BLaER1 treated with 17β-estradiol and CSF1 and Interleukin-3, amounts not matched to agents 10 nM and 100 nM (cell line): ENCODE data around the gene GAD2.

Source experiments
- H3K27ac ChIP-seq, 11 experiments: shearing (Covaris generic); formaldehyde crosslinking; 2 replicates each; pipeline ENCODE4 v1.8.1; 2022
- H3K27me3 ChIP-seq, 11 experiments: shearing (Covaris generic); formaldehyde crosslinking; 2 replicates each; pipeline ENCODE4 v1.8.1; 2022
- H3K36me3 ChIP-seq, 11 experiments: shearing (Covaris generic); formaldehyde crosslinking; 2 replicates each; pipeline ENCODE4 v1.8.1; 2022
- H3K4me1 ChIP-seq, 10 experiments: shearing (Covaris generic); formaldehyde crosslinking; 2 replicates each; pipeline ENCODE4 v1.8.1; 2022
- H3K4me2 ChIP-seq, 11 experiments: shearing (Covaris generic); formaldehyde crosslinking; 2 replicates each; pipeline ENCODE4 v1.8.1; 2022
- H3K4me3 ChIP-seq, 10 experiments: shearing (Covaris generic); formaldehyde crosslinking; 2 replicates each; pipeline ENCODE4 v1.8.1; 2022
- H3K9ac ChIP-seq, 11 experiments: shearing (Covaris generic); formaldehyde crosslinking; 2 replicates each; pipeline ENCODE4 v1.8.1; 2022
- H3K9me3 ChIP-seq, 11 experiments: shearing (Covaris generic); formaldehyde crosslinking; replicated peaks in 1 of 11; 2 replicates each; pipeline ENCODE4 v1.8.1; 2022
- H4K20me1 ChIP-seq, 11 experiments: shearing (Covaris generic); formaldehyde crosslinking; 2 replicates each; pipeline ENCODE4 v1.8.1; 2022
- Cebpa-rat ChIP-seq, 11 experiments: shearing (Covaris generic); IDR thresholded peaks; 2 replicates each; pipeline ENCODE4 v1.8.1; 2022

Gene GAD2

DNA sequence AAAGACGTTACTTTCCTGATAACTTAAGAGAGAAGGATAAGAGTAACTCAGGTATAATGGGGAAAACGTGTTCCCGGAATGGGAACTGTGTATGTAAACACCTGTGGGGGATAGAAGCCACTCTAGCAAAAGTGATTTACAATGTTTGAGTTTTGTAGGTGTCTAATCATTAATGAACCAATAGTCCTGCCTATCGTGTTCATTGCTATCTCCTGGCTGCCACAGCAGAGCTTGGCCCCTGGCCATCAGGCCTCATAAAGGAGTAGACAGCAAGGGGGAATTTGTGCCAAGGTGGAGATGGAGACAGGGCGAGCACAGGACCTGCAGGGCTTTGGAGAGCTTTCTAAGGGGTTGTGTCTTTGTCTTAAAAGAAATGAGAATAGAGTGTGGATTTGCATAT lies 102.1 kb downstream of the GAD2 start:
- no peaks in the 10 kb centered on the region for H3K4me1 ChIP-seq
- H3K27me3 ChIP-seq = no peaks in the 10 kb centered on the region
- H3K4me2 ChIP-seq = no peak overlapping the region
- H3K4me3 ChIP-seq = no peak overlapping the region
- no peak overlapping the region for H3K9ac ChIP-seq
- no peaks in the 10 kb centered on the region for H3K36me3 ChIP-seq
- TF ChIP-seq Cebpa-rat (IDR thresholded peaks at IDR 0.05) = no peak
- H4K20me1 ChIP-seq = no peaks in the 10 kb centered on the region
- no peak overlapping the region for H3K27ac ChIP-seq
- H3K9me3 ChIP-seq = no peaks in the 10 kb centered on the region; a peak in 1 of 22 replicates

DNA sequence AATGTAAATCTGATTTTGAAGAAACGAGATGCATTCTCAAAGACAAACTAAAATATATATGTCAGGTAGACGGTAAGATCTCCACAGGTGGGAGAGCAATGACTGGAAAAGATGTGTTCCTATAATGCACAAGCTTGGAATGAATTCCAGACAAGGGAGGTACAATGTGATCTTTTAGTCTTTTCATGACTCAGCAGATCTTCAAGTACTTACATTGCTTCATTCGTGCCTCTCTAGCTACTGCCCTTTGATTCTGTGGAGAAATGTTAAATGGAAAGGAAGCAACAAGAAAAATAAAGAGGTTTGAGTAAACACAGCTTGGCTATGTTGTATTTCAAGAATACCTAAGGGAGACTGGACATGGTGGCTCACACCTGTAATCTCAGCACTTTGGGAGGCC lies 106.6 kb downstream of the GAD2 start:
- H3K9ac ChIP-seq = no peak overlapping the region

DNA sequence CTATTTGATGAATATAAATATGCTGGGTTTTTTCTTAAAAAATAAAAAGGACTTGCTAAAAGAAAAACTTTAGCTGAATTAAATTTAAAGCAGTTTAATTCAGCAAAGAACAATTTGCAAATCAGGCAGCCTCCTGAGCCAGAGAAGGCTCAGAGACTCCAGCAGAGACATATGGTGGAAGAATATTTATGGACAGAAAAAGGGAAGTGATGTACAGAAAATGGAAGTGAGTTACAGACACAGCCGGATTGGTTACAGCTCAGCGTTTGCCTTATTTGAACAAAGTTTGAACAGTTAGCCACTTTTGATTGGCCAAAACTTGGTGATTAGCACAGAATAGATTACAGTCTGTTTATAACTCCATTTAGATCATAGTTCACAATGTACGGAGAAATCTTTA lies 110.3 kb downstream of the GAD2 start:
- Histone ChIP-seq H3K4me1 (no peaks in the 10 kb centered on the region), H3K4me2 (no peak overlapping the region), H3K9ac (no peak overlapping the region), H3K27me3 (no peaks in the 10 kb centered on the region), H3K36me3 (no peaks in the 10 kb centered on the region), H3K27ac (no peak overlapping the region), H3K9me3 (peaks cover 10 to 29% (median 12%) of the 10 kb centered on the region in 11 experiments; a peak in 19 of 22 replicates), H4K20me1 (no peaks in the 10 kb centered on the region), H3K4me3 (no peak overlapping the region)
- no peak for TF ChIP-seq Cebpa-rat (IDR thresholded peaks at IDR 0.05)

More for the DNA sequence above, 106.6 kb downstream of the GAD2 start:
- no peaks in the 10 kb centered on the region for H3K27me3 ChIP-seq
- no peaks in the 10 kb centered on the region for H3K4me1 ChIP-seq
- no peak for TF ChIP-seq Cebpa-rat (IDR thresholded peaks at IDR 0.05)
- H3K4me2 ChIP-seq = no peak overlapping the region
- peaks cover 10 to 29% (median 12%) of the 10 kb centered on the region in 11 experiments; a peak in 19 of 22 replicates for H3K9me3 ChIP-seq
- H3K27ac ChIP-seq = no peak overlapping the region
- H3K4me3 ChIP-seq = no peak overlapping the region
- H3K36me3 ChIP-seq = no peaks in the 10 kb centered on the region
- no peaks in the 10 kb centered on the region for H4K20me1 ChIP-seq

DNA sequence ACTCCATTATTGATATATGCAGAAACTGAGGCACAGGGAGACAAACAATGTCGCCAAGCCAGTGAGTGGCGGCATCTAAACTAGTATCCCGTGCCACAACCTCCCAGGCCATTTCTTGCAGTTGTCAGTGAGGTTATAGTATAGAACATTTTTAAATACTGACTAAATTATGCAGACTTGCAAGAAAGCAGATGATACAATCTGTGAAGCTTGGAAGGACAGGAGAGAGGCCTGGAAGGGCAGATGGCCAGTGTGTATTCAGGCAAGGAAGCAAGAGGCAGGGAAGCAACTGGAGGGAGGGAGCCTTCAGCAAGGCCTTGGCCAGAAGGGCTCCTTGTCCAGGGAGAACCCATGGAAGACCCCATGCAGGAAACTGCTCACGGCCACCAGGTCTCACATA lies 111.2 kb downstream of the GAD2 start:
- Histone ChIP-seq H3K9ac (no peak overlapping the region), H3K9me3 (peaks cover 10 to 29% (median 12%) of the 10 kb centered on the region in 11 experiments; a peak in 19 of 22 replicates), H3K4me3 (no peak overlapping the region), H4K20me1 (no peaks in the 10 kb centered on the region), H3K27ac (no peak overlapping the region), H3K4me2 (no peak overlapping the region), H3K4me1 (no peaks in the 10 kb centered on the region), H3K27me3 (no peaks in the 10 kb centered on the region), H3K36me3 (no peaks in the 10 kb centered on the region)
- no peak for TF ChIP-seq Cebpa-rat (IDR thresholded peaks at IDR 0.05)

DNA sequence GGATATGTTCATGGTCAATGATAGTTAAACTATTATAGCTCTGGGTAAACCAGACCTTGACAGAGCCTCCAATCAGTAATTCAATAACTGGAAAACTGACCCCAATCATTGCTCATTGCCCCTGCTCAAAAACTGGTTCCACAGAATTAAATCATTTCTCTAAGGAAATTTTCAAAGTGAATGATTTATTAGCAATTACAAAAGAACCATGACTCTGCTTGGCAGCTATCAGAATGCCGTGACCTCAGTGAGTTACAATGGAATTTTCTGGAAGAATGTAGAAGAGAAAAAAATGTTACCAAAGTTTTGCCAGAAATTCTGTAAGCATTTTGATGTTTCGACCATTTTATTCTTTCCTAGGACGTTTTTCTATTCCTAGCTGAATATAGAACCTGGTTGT lies 114.8 kb downstream of the GAD2 start:
- H4K20me1 ChIP-seq = no peaks in the 10 kb centered on the region
- no peaks in the 10 kb centered on the region for H3K27me3 ChIP-seq
- H3K4me3 ChIP-seq = no peak overlapping the region
- peaks cover 6 to 12% (median 12%) of the 10 kb centered on the region in 10 experiments for H3K4me1 ChIP-seq
- no peak overlapping the region for H3K4me2 ChIP-seq
- no peak for TF ChIP-seq Cebpa-rat (IDR thresholded peaks at IDR 0.05)
- no peak overlapping the region for H3K27ac ChIP-seq
- no peak overlapping the region for H3K9ac ChIP-seq
- peaks cover 9 to 29% (median 14%) of the 10 kb centered on the region in 11 experiments; a peak in 21 of 22 replicates for H3K9me3 ChIP-seq
- H3K36me3 ChIP-seq = no peaks in the 10 kb centered on the region

DNA sequence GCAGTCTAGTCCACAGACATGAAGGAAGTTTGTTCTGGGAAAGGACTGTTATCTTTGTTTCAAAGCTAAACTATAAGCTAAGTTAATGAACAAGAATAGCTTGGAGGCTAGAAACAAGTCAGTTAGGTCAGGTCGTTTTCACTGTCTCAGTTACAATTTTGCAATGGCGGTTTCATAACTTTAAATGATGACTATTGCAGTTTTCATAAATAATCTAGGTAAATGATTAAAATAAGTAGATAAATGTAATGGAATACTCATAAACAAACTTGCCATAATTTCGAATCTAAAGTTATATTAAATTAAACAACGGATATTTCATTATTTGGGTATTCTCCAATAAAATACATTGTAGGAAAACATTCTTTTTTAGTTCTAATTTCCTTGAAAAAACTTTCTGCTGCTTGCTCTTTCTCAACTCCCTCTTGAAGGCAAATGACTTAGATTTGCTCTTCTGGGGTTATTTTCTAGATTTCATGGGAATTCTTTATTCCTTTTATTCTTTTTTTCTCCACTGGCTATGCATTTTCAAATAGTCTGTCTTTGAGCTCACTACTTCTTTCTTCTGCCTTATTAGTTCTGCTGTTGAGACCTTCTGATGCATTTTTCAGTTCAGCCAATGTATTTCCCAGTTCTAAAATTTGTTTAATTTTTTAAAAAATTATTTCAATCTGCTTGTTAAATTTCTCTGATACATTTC lies 117.8 kb downstream of the GAD2 start:
- Histone ChIP-seq H3K9me3 (peaks cover 9 to 22% (median 11%) of the 10 kb centered on the region in 11 experiments; a peak in 20 of 22 replicates), H3K27me3 (no peaks in the 10 kb centered on the region), H4K20me1 (no peaks in the 10 kb centered on the region), H3K4me2 (no peak overlapping the region), H3K36me3 (no peaks in the 10 kb centered on the region), H3K4me1 (peaks cover 6 to 28% (median 20%) of the 10 kb centered on the region in 10 experiments), H3K27ac (no peak overlapping the region), H3K4me3 (no peak overlapping the region; a peak in 1 of 20 replicates), H3K9ac (no peak overlapping the region)
- no peak for TF ChIP-seq Cebpa-rat (IDR thresholded peaks at IDR 0.05)

DNA sequence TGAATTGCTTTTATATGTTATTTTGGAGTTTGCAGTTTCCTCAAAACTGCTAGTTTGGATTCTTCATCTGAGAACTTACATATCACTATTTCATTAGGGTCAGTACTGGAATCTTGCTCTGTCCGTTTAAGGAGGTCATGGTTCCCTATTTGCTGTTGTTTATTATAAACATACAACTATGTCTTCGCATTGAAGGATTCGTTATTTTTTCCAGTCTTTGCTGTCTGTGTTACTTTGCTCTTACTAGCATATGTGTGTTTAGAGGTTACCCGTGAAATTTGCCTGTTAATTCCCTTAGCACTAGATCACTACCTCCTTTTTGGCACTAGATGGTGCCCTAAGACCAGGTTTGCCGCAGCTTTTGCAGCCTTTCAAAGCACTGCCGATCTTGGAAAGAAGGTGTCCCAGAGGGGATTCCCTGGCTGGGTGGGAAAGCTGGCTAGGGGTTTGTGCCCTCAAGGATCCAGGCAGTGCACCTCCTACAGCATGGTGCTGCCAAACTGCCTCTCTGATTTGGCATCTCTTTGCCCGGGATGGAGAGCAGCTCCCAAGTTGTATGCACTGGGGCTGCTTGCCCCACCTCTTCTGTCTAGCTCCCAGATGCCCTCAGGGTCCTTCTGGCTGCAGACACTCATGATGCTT lies 118.5 kb downstream of the GAD2 start:
- peak overlapping the region in 10 of 11 experiments; percentile 23 to 69 (median 51); a peak in 19 of 22 replicates for H3K9ac ChIP-seq
- peak overlapping the region; percentile 61 to 93 (median 79) for H3K4me2 ChIP-seq
- peaks cover 6 to 28% (median 20%) of the 10 kb centered on the region in 10 experiments for H3K4me1 ChIP-seq
- H4K20me1 ChIP-seq = no peaks in the 10 kb centered on the region
- peak overlapping the region; percentile 45 to 67 (median 53) for H3K4me3 ChIP-seq
- no peaks in the 10 kb centered on the region for H3K36me3 ChIP-seq
- peaks cover 9 to 22% (median 11%) of the 10 kb centered on the region in 11 experiments; a peak in 20 of 22 replicates for H3K9me3 ChIP-seq
- no peaks in the 10 kb centered on the region for H3K27me3 ChIP-seq
- no peak for TF ChIP-seq Cebpa-rat (IDR thresholded peaks at IDR 0.05)
- H3K27ac ChIP-seq = peak overlapping the region in 9 of 11 experiments; percentile 29 to 62 (median 54); a peak in 15 of 22 replicates

DNA sequence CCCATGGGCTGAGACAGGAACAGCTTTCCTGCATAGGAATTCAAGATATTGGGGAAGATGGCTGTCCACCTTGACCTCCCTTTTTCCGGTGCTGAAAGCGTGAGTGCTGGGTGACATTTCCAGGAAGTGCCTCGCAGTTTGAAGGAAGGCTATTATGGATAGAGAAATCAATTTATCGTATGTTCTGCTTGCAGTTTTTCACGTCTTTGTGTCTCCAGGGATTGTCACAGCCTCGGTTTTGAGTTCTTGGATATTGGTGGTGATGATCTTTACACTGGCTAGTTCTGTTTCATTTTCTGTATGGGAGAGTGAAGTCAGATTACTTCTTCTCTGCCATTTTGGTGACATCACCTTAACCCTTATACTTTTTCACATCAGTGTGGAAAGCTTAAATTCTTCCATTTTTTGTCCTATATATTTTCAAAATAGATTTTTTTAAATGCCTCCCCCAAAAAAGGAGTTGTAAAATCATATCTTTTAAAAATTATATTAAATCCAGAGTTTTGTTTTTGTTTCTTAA lies 119.1 kb downstream of the GAD2 start:
- no peaks in the 10 kb centered on the region for H3K36me3 ChIP-seq
- peak overlapping the region in 9 of 11 experiments; percentile 29 to 62 (median 54); a peak in 15 of 22 replicates for H3K27ac ChIP-seq
- no peaks in the 10 kb centered on the region for H4K20me1 ChIP-seq
- H3K4me3 ChIP-seq = peak overlapping the region; percentile 45 to 67 (median 53)
- no peak for TF ChIP-seq Cebpa-rat (IDR thresholded peaks at IDR 0.05)
- H3K9me3 ChIP-seq = peaks cover 9 to 22% (median 11%) of the 10 kb centered on the region in 11 experiments; a peak in 20 of 22 replicates
- H3K9ac ChIP-seq = peak overlapping the region; percentile 5 to 69 (median 47); a peak in 19 of 22 replicates
- no peaks in the 10 kb centered on the region for H3K27me3 ChIP-seq
- H3K4me2 ChIP-seq = peak overlapping the region; percentile 61 to 93 (median 79)
- peaks cover 6 to 28% (median 20%) of the 10 kb centered on the region in 10 experiments for H3K4me1 ChIP-seq

DNA sequence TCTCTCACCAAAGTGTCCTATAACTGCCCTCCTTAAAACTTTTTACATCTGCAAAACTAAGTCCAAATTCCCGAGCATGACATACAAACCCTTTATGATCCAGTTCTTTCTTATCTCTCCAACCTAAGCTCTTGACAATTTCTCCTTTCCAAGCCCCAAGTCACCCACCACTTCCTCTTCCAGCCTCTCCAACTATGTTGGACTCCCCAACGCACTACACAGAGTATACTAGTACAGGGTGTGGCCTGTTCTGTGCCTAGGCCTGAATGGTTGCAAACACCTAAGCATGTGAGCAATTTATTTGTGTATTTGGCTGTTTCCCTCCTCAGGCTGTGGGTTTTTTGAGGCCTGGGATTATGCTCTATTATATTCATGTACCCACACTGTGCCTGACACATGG lies 120.4 kb downstream of the GAD2 start:
- Histone ChIP-seq H3K4me1 (peaks cover 6 to 28% (median 20%) of the 10 kb centered on the region in 10 experiments), H3K27me3 (no peaks in the 10 kb centered on the region), H3K9me3 (peaks cover 9 to 22% (median 11%) of the 10 kb centered on the region in 11 experiments; a peak in 20 of 22 replicates), H3K9ac (no peak overlapping the region), H3K27ac (peak overlapping the region in 3 of 11 experiments; percentile 10 to 57 (median 41); a peak in 5 of 22 replicates), H4K20me1 (no peaks in the 10 kb centered on the region), H3K4me3 (no peak overlapping the region), H3K4me2 (peak overlapping the region in 7 of 11 experiments; percentile 5 to 93 (median 79); a peak in 12 of 22 replicates), H3K36me3 (no peaks in the 10 kb centered on the region)
- TF ChIP-seq Cebpa-rat (IDR thresholded peaks at IDR 0.05) = no peak
